Inferior parietal cortex (tissue), 1 donor: Measurements from ENCODE around the gene CCM2.

Experiments used
- DNase-seq: peaks from one replicate; pipeline ENCODE4 v3.0.0-alpha.2; 2016; ENCODE audit errors: extremely low spot score

Gene CCM2

GRCh38 chr7:45080958-45081669, 81.1 kb downstream of the CCM2 start:
- no peak for DNase-seq

GRCh38 chr7:45081670-45081974, 81.6 kb downstream of the CCM2 start:
- DNase-seq = no peak

GRCh38 chr7:45082031-45082830, 82.2 kb downstream of the CCM2 start:
- peak; percentile 64 for DNase-seq

- no peak for DNase-seq
Measured at GRCh38 chr7:45082831-45083331, 82.9 kb downstream of the CCM2 start.

- no peak for DNase-seq
Measured at GRCh38 chr7:45084336-45084735, 84.3 kb downstream of the CCM2 start.

- DNase-seq = no peak
Measured at GRCh38 chr7:45084901-45085618, 85.1 kb downstream of the CCM2 start.

GRCh38 chr7:45085619-45086200, 85.7 kb downstream of the CCM2 start:
- no peak for DNase-seq

GRCh38 chr7:45086331-45087065, 86.5 kb downstream of the CCM2 start:
- peak; percentile 53 for DNase-seq

- no peak for DNase-seq
Measured at GRCh38 chr7:45087301-45088145, 87.5 kb downstream of the CCM2 start.

- no peak for DNase-seq
Measured at GRCh38 chr7:45088146-45088701, 88.2 kb downstream of the CCM2 start.

- DNase-seq = peak; percentile 76
Measured at GRCh38 chr7:45088821-45089340, 88.9 kb downstream of the CCM2 start, which contains the start of gene NACAD. TSS of gene NACAD (minus strand) at chr7:45088969. CDS start at chr7:45088894, 75 bp downstream.

GRCh38 chr7:45089341-45089891, 89.4 kb downstream of the CCM2 start:
- peak; percentile 94 for DNase-seq

- DNase-seq = no peak
Measured at GRCh38 chr7:45092100-45092930, 92.3 kb downstream of the CCM2 start.

- no peak for DNase-seq
Measured at GRCh38 chr7:45092931-45093235, 92.9 kb downstream of the CCM2 start.

GRCh38 chr7:45098983-45099839, 99.2 kb downstream of the CCM2 start:
- no peak for DNase-seq

- DNase-seq = no peak
Measured at GRCh38 chr7:45099891-45100760, 100.1 kb downstream of the CCM2 start.
